Measurements from ENCODE around the gene CAMK2D. TPM values are rescaled to one million over a fixed set of nuclear protein-coding genes. Genes with fewer than 3 reads are reported as not detected.

Gene CAMK2D
- total RNA-seq, 1 donor from 2014 or later: 147 TPM

DNA sequence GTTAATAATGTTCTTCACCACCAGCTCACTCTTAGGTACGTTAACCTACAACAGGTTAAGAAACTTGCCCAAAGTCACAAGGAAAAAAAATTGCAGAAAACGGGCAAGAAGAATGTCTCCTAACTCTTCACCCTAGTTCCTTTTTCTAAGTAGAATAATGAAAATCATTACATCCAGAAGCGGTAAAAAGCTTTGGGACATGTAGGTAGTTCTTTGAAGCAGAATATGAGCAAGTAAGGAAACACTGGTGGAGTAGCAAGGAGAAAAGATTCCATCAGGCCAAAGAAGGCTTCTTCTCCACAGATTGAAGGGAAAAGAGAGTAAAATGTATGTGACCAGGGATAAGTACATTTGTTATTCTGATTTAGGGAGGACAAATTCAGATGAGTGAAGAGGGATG, 4.1 kb downstream of the CAMK2D start:
- Histone ChIP-seq H3K36me3 (ENCODE audit: control insufficient read depth in 3 of 3, insufficient read depth in 3 of 3, low read length in 3 of 3) (peaks cover 0 to 2% (median 0%) of the 10 kb centered on the region in 3 donors), H3K9me3 (ENCODE audit: control insufficient read depth in 3 of 3, low read length in 3 of 3) (no peaks in the 10 kb centered on the region), H3K9ac (ENCODE audit: low read depth in 1 of 3, low read length in 3 of 3) (no peak overlapping the region), H3K27ac (ENCODE audit: low read depth, low read length) (no peak overlapping the region), H3K27me3 (ENCODE audit: control insufficient read depth in 3 of 3, insufficient read depth in 3 of 3, low read length in 3 of 3) (no peaks in the 10 kb centered on the region), H3K4me1 (ENCODE audit: control insufficient read depth in 3 of 3, insufficient read depth in 3 of 3, low read length in 3 of 3) (peaks cover 0 to 20% (median 2%) of the 10 kb centered on the region in 3 donors), H3K4me3 (ENCODE audit: low read length in 3 of 3) (no peak overlapping the region)

DNA sequence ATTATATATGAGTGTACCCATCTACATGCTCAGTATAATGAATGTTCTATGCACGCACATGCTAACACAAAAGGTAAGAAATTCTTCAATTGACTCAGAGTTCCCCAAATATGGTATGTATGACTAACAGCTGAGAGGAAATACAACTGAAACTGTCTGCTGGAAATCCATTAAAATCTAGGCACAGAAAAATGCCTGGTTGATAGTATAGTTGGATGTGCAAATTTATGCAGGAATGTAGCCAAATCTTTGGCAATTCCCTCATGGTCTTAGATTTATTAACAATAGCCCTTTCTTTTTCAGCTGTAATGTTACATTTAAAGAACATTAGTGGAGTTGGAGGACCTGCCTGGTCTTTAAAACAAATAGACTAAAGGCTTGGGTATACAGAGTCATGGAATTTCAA, 5.5 kb downstream of the CAMK2D start:
- peaks cover 0 to 20% (median 2%) of the 10 kb centered on the region in 3 donors for H3K4me1 ChIP-seq (ENCODE audit: control insufficient read depth in 3 of 3, insufficient read depth in 3 of 3, low read length in 3 of 3)

GRCh38 chr4:113750734-113751133, 10.8 kb downstream of the CAMK2D start:
- H3K36me3 ChIP-seq (ENCODE audit: control insufficient read depth in 3 of 3, insufficient read depth in 3 of 3, low read length in 3 of 3): peaks cover 0 to 2% (median 0%) of the 10 kb centered on the region in 3 donors
- no peaks in the 10 kb centered on the region for H3K27me3 ChIP-seq (ENCODE audit: control insufficient read depth in 3 of 3, insufficient read depth in 3 of 3, low read length in 3 of 3)
- H3K9me3 ChIP-seq (ENCODE audit: control insufficient read depth in 3 of 3, low read length in 3 of 3): no peaks in the 10 kb centered on the region
- no peak overlapping the region for H3K27ac ChIP-seq (ENCODE audit: low read depth, low read length)
- no peaks in the 10 kb centered on the region for H3K4me1 ChIP-seq (ENCODE audit: control insufficient read depth in 3 of 3, insufficient read depth in 3 of 3, low read length in 3 of 3)
- no peak overlapping the region for H3K9ac ChIP-seq (ENCODE audit: low read depth in 1 of 3, low read length in 3 of 3)
- H3K4me3 ChIP-seq (ENCODE audit: low read length in 3 of 3): no peak overlapping the region

More for the DNA sequence above, 5.5 kb downstream of the CAMK2D start:
- Histone ChIP-seq H3K9me3 (ENCODE audit: control insufficient read depth in 3 of 3, low read length in 3 of 3) (no peaks in the 10 kb centered on the region), H3K4me3 (ENCODE audit: low read length in 3 of 3) (no peak overlapping the region), H3K36me3 (ENCODE audit: control insufficient read depth in 3 of 3, insufficient read depth in 3 of 3, low read length in 3 of 3) (peaks cover 0 to 2% (median 0%) of the 10 kb centered on the region in 3 donors), H3K9ac (ENCODE audit: low read depth in 1 of 3, low read length in 3 of 3) (no peak overlapping the region), H3K27ac (ENCODE audit: low read depth, low read length) (no peak overlapping the region), H3K27me3 (ENCODE audit: control insufficient read depth in 3 of 3, insufficient read depth in 3 of 3, low read length in 3 of 3) (no peaks in the 10 kb centered on the region)

GRCh38 chr4:113750296-113750695, 11.2 kb downstream of the CAMK2D start:
- Histone ChIP-seq H3K4me1 (ENCODE audit: control insufficient read depth in 3 of 3, insufficient read depth in 3 of 3, low read length in 3 of 3) (no peaks in the 10 kb centered on the region), H3K27ac (ENCODE audit: low read depth, low read length) (no peak overlapping the region), H3K9me3 (ENCODE audit: control insufficient read depth in 3 of 3, low read length in 3 of 3) (no peaks in the 10 kb centered on the region), H3K9ac (ENCODE audit: low read depth in 1 of 3, low read length in 3 of 3) (no peak overlapping the region), H3K36me3 (ENCODE audit: control insufficient read depth in 3 of 3, insufficient read depth in 3 of 3, low read length in 3 of 3) (peaks cover 0 to 2% (median 0%) of the 10 kb centered on the region in 3 donors), H3K4me3 (ENCODE audit: low read length in 3 of 3) (no peak overlapping the region), H3K27me3 (ENCODE audit: control insufficient read depth in 3 of 3, insufficient read depth in 3 of 3, low read length in 3 of 3) (no peaks in the 10 kb centered on the region)

- no peaks in the 10 kb centered on the region for H3K27me3 ChIP-seq (ENCODE audit: control insufficient read depth in 3 of 3, insufficient read depth in 3 of 3, low read length in 3 of 3)
- H3K36me3 ChIP-seq (ENCODE audit: control insufficient read depth in 3 of 3, insufficient read depth in 3 of 3, low read length in 3 of 3): peaks cover 0 to 2% (median 0%) of the 10 kb centered on the region in 3 donors
- H3K4me3 ChIP-seq (ENCODE audit: low read length in 3 of 3): no peak overlapping the region
- H3K9me3 ChIP-seq (ENCODE audit: control insufficient read depth in 3 of 3, low read length in 3 of 3): no peaks in the 10 kb centered on the region
- H3K9ac ChIP-seq (ENCODE audit: low read depth in 1 of 3, low read length in 3 of 3): no peak overlapping the region
- H3K4me1 ChIP-seq (ENCODE audit: control insufficient read depth in 3 of 3, insufficient read depth in 3 of 3, low read length in 3 of 3): no peaks in the 10 kb centered on the region
- no peak overlapping the region for H3K27ac ChIP-seq (ENCODE audit: low read depth, low read length)
These were observed 12.4 kb downstream of the CAMK2D start for GRCh38 chr4:113749178-113749577.

- no peaks in the 10 kb centered on the region for H3K9me3 ChIP-seq (ENCODE audit: control insufficient read depth in 3 of 3, low read length in 3 of 3)
- peaks cover 0 to 4% (median 0%) of the 10 kb centered on the region in 3 donors for H3K4me1 ChIP-seq (ENCODE audit: control insufficient read depth in 3 of 3, insufficient read depth in 3 of 3, low read length in 3 of 3)
These were observed 13.6 kb downstream of the CAMK2D start for GRCh38 chr4:113747949-113748348.

GRCh38 chr4:113745711-113746110, 15.8 kb downstream of the CAMK2D start:
- no peak overlapping the region for H3K4me3 ChIP-seq (ENCODE audit: low read length in 3 of 3)
- no peaks in the 10 kb centered on the region for H3K9me3 ChIP-seq (ENCODE audit: control insufficient read depth in 3 of 3, low read length in 3 of 3)
- H3K36me3 ChIP-seq (ENCODE audit: control insufficient read depth in 3 of 3, insufficient read depth in 3 of 3, low read length in 3 of 3): peaks cover 0 to 3% (median 0%) of the 10 kb centered on the region in 3 donors
- H3K27ac ChIP-seq (ENCODE audit: low read depth, low read length): no peak overlapping the region
- H3K4me1 ChIP-seq (ENCODE audit: control insufficient read depth in 3 of 3, insufficient read depth in 3 of 3, low read length in 3 of 3): peaks cover 0 to 4% (median 0%) of the 10 kb centered on the region in 3 donors
- H3K27me3 ChIP-seq (ENCODE audit: control insufficient read depth in 3 of 3, insufficient read depth in 3 of 3, low read length in 3 of 3): no peaks in the 10 kb centered on the region
- no peak overlapping the region for H3K9ac ChIP-seq (ENCODE audit: low read depth in 1 of 3, low read length in 3 of 3)

More at GRCh38 chr4:113747949-113748348, 13.6 kb downstream of the CAMK2D start:
- no peak overlapping the region for H3K27ac ChIP-seq (ENCODE audit: low read depth, low read length)
- no peak overlapping the region for H3K9ac ChIP-seq (ENCODE audit: low read depth in 1 of 3, low read length in 3 of 3)
- peaks cover 0 to 2% (median 0%) of the 10 kb centered on the region in 3 donors for H3K36me3 ChIP-seq (ENCODE audit: control insufficient read depth in 3 of 3, insufficient read depth in 3 of 3, low read length in 3 of 3)
- no peak overlapping the region for H3K4me3 ChIP-seq (ENCODE audit: low read length in 3 of 3)
- H3K27me3 ChIP-seq (ENCODE audit: control insufficient read depth in 3 of 3, insufficient read depth in 3 of 3, low read length in 3 of 3): no peaks in the 10 kb centered on the region

DNA sequence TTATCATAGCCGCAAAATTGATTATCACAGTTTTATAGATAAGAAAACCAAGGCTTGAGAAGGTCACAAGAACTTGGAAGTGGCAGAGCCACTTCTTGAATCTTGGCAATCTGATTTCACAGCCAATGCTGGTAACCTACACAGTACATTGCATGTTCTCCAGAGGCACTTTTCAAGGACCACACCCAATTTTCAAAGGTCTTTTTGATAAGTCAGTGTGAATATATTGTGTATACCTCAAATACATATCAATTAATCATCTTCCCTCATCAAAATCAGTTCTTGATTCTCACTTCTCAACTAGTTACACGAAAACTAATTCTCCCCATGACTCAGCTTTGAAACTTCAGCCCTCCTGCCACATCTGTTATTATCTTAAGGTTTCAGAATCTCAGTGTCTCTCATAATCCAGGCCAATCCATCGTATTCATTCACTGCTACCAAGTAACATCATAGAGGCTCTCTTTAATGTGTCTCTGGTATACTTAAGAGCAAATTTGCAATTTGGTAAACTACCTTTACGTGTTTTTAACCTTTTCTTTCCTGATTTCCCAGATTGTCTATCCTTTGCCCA, 16.8 kb downstream of the CAMK2D start:
- Histone ChIP-seq H3K27ac (ENCODE audit: low read depth, low read length) (no peak overlapping the region), H3K4me1 (ENCODE audit: control insufficient read depth in 3 of 3, insufficient read depth in 3 of 3, low read length in 3 of 3) (peaks cover 0 to 4% (median 0%) of the 10 kb centered on the region in 3 donors), H3K4me3 (ENCODE audit: low read length in 3 of 3) (no peak overlapping the region), H3K9ac (ENCODE audit: low read depth in 1 of 3, low read length in 3 of 3) (no peak overlapping the region), H3K9me3 (ENCODE audit: control insufficient read depth in 3 of 3, low read length in 3 of 3) (no peaks in the 10 kb centered on the region), H3K27me3 (ENCODE audit: control insufficient read depth in 3 of 3, insufficient read depth in 3 of 3, low read length in 3 of 3) (no peaks in the 10 kb centered on the region), H3K36me3 (ENCODE audit: control insufficient read depth in 3 of 3, insufficient read depth in 3 of 3, low read length in 3 of 3) (peaks cover 0 to 3% (median 0%) of the 10 kb centered on the region in 3 donors)

- Histone ChIP-seq H3K4me3 (ENCODE audit: low read length in 3 of 3) (peak overlapping the region in 1 of 3 donors; percentile 2), H3K27me3 (ENCODE audit: control insufficient read depth in 3 of 3, insufficient read depth in 3 of 3, low read length in 3 of 3) (no peaks in the 10 kb centered on the region), H3K9me3 (ENCODE audit: control insufficient read depth in 3 of 3, low read length in 3 of 3) (no peaks in the 10 kb centered on the region), H3K9ac (ENCODE audit: low read depth in 1 of 3, low read length in 3 of 3) (no peak overlapping the region), H3K4me1 (ENCODE audit: control insufficient read depth in 3 of 3, insufficient read depth in 3 of 3, low read length in 3 of 3) (peaks cover 0 to 4% (median 4%) of the 10 kb centered on the region in 3 donors), H3K36me3 (ENCODE audit: control insufficient read depth in 3 of 3, insufficient read depth in 3 of 3, low read length in 3 of 3) (peaks cover 0 to 3% (median 0%) of the 10 kb centered on the region in 3 donors), H3K27ac (ENCODE audit: low read depth, low read length) (no peak overlapping the region)
These were observed 17.8 kb downstream of the CAMK2D start for GRCh38 chr4:113743690-113744089.

DNA sequence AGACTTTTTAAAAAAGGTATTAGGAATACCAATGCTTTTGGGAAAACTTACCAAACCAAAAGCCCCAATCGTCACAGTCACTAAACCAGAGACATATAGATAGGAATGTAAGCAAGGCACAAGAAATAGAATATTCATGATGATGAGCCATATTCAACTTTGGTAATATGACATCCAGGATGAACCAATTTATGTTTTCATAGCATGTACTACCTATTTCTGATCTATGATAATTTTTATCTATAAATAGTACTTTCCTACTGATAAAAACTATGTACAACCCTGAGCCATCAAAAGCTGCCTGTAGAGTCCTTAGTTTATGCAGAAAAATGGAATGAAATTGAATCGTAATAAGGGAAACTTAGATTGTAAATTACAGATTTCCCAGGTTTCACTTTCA, 18.9 kb downstream of the CAMK2D start:
- no peaks in the 10 kb centered on the region for H3K9me3 ChIP-seq (ENCODE audit: control insufficient read depth in 3 of 3, low read length in 3 of 3)
- peak overlapping the region; percentile 4 for H3K27ac ChIP-seq (ENCODE audit: low read depth, low read length)
- no peak overlapping the region for H3K4me3 ChIP-seq (ENCODE audit: low read length in 3 of 3)
- H3K9ac ChIP-seq (ENCODE audit: low read depth in 1 of 3, low read length in 3 of 3): no peak overlapping the region
- H3K27me3 ChIP-seq (ENCODE audit: control insufficient read depth in 3 of 3, insufficient read depth in 3 of 3, low read length in 3 of 3): no peaks in the 10 kb centered on the region
- H3K4me1 ChIP-seq (ENCODE audit: control insufficient read depth in 3 of 3, insufficient read depth in 3 of 3, low read length in 3 of 3): peaks cover 0 to 8% (median 4%) of the 10 kb centered on the region in 3 donors
- H3K36me3 ChIP-seq (ENCODE audit: control insufficient read depth in 3 of 3, insufficient read depth in 3 of 3, low read length in 3 of 3): peaks cover 0 to 3% (median 0%) of the 10 kb centered on the region in 3 donors
